Dedifferentiated amniotic fluid mesenchymal stem cell (primary cell): ENCODE data around the gene ST6GAL2.

Experiments used
- DNase-seq: peaks from one replicate; pipeline ENCODE4 v3.0.0-alpha.2; 2016; ENCODE audit errors: extremely low spot score

ST6GAL2 gene

DNA sequence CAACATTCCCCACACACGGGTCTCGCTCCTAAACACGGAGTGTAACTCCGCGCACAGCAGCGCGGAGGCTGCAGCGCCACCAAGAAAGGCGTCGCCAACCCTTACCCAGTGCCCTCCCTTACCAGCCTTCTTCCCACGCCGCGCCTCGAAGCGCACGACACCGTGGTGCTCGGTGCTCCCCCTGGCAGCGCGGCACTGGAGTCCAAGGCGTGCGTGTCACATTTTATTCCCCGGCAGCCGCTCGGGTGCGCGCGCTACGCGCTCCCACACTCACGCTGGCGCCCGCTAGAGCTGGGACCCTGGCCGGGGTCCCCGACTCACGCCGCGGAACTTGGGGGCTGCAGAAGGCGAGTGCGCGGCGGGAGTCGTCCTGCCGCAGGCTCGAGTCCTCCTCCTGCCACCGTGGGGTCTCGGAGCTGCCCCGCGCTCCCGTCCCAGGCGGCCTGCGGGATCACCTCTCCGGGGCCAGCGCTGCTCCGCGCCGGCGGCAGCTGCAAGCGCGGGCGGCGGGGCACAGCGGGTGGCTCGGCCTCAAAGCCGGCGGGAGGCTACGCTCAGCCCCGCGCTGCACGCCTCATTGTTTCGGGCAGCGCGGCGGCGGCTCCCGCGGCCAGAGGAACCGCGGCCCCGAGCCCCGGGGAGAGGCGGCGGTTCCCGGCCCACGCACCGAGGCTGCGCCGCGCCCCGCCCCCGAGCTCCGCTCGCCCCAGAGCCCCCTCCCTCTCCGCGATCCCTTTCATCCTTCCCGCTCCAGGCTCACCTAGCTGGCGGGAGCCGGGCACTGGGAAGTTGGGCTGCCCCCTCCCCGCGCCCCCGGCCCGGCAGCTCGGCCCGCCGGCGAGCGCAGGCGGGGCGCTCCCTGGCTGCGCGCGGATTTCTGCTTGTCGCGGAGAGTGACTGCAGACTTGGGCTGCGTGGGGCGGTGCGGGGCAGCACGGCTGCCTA lies at the start of gene ST6GAL2:
Gene ST6GAL2 (minus strand): TSS at position 197 of the 945 bp plus-strand sequence. CDS start 42,190 bp downstream, outside the sequence.
- DNase-seq: no peak

DNA sequence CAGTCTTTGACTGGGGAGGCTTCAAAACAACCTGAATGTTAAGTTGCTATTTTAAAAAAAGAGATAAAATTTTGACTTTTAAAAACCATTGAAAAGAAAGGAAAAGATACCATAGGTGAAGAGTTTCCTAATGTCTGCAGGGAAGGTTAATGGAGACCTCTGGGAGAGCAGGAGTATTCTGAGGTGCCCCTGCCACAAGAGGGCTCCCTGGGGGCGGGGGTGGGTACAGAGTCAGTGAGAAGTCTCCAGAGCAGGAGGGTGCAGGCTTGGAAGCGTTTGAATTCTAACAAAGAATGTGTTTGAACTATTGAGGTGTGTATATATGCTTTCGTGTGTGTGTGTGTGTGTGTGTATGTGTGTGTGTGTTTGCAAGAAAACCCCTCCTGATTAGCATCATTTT lies 46.7 kb upstream of the ST6GAL2 start:
- no peak for DNase-seq

GRCh38 chr2:106931717-106932335 lies 45.9 kb upstream of the ST6GAL2 start:
- no peak for DNase-seq

- DNase-seq: no peak
Observed at GRCh38 chr2:106921451-106921850, 35.5 kb upstream of the ST6GAL2 start.

DNA sequence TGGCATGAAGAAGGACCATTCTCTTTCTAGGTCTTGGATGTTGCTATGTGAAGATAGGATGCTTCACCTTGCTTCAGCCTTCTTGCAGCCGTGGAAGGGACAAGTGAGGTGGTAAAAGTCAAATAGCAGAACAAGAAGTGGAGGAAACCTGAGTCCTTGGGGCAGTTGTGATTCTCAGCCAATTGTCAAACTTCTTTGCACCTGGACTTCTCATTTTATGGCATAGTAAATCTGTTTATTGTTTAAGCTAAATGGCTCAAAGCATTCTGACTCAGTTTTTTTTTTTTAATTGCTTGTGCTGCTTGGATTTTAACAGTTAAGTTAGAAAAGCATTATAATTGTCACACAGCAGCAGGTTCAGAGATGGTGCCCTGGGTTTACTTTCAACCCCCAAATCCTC lies 33.0 kb upstream of the ST6GAL2 start:
- DNase-seq: no peak

GRCh38 chr2:106904242-106904641 lies 18.3 kb upstream of the ST6GAL2 start:
- no peak for DNase-seq

GRCh38 chr2:106899786-106900530 lies 14.0 kb upstream of the ST6GAL2 start:
- DNase-seq: no peak

DNA sequence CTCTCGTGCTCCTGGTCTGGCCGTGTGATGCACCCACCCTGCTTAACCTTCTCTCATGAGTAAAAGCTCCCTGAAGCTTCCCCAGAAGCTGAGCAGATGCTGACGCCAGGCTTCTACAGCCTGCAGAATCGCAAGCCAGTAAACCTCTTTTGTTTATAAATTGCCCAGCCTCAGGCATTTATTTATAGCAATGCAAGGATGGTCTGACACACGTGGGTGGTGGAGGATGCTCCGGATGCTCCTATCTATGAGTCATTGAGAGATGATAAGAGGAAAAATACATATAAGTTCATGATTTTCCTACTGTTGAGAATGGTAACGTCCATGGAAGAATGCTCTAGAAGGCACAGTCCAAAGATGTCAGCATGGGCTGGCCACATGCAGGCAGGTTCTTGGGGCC lies 8.6 kb upstream of the ST6GAL2 start:
- DNase-seq: no peak

GRCh38 chr2:106892048-106892447 lies 6.1 kb upstream of the ST6GAL2 start:
- DNase-seq: no peak

GRCh38 chr2:106890606-106891005 lies 4.6 kb upstream of the ST6GAL2 start:
- no peak for DNase-seq

DNA sequence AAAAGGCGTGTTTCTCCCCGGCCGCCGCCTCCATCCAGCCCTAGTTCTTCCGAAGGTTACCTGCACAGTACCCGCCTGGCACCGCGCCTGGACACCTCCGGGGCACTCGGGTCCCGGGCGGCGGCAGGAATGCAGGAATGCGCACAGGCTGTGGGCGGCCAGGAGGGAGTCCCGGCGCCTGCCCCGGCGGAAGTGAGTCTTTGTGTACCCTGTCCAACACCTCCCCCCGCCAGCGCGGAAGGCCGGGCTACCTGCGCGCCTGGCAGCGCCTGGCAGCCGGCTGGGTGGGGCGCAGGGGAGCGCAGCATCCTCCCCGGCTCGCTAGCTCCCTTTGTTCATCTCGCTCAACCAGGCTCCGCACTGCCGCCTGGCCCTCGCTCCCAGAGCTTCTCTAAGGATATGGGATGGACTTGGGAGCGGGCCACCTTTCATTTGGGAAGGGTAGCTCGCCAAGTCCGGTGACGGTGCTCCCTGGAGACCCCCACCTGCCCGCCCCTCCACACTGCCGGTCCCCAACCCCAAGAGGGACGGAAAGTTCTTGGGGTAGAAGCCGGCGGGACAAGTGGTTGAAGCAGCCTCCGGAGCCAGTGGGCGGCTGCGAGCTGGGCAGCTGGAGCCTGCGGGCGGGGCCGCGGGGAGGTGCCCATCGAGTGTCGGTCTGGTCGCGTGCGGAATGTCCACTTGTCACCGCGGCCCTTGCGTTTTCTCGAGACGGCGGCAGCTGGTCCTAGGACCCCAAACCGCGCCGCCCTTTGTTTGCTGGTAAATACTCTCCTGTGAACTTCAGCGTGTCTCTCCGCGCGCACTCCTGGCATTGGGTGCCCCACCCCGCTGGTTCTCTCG lies 1.2 kb upstream of the ST6GAL2 start:
- DNase-seq: no peak

DNA sequence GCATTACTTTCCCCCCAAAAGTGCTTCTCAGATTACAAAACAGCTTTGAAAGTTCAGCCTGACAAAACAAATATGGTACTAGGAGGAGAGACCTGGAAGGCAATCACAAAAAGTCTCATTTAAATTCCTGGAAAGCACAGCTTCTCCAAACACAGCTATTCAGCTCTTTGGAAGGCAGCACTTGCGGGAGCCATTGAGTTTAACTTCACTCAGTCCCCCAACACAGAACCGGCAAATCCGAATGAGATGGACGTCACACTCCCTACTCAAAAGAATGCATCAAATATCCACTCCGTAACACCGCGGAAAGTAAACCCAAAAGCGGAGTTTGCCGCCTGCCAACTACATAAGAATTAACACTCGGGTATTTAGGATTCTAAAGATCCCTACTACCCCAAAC lies 638 bp downstream of the ST6GAL2 start:
- DNase-seq: no peak

- no peak for DNase-seq
Observed at GRCh38 chr2:106882673-106883072, 3.3 kb downstream of the ST6GAL2 start.

GRCh38 chr2:106878206-106878605 lies 7.8 kb downstream of the ST6GAL2 start:
- no peak for DNase-seq

DNA sequence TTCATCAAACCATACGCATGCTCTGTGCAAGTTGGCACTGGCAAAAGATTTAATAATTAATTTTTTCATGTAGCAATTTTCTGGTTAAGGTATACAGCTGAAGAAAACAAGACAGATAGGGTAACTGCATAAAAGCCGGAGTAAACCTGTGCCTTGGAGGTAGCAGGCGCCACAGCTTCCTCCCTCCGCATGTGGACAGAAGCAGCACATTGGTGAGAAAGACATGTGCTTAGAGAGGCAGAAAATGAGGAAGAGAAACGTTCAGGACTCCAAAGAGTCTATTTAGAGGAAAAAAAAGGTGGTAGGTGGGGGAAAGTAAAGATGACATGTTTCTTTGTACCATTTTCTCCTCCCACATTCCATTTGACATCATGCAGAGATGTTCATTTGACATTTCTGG lies 9.3 kb downstream of the ST6GAL2 start:
- no peak for DNase-seq

GRCh38 chr2:106869512-106870275 lies 16.3 kb downstream of the ST6GAL2 start:
- no peak for DNase-seq

GRCh38 chr2:106868275-106868674 lies 17.7 kb downstream of the ST6GAL2 start:
- no peak for DNase-seq

DNA sequence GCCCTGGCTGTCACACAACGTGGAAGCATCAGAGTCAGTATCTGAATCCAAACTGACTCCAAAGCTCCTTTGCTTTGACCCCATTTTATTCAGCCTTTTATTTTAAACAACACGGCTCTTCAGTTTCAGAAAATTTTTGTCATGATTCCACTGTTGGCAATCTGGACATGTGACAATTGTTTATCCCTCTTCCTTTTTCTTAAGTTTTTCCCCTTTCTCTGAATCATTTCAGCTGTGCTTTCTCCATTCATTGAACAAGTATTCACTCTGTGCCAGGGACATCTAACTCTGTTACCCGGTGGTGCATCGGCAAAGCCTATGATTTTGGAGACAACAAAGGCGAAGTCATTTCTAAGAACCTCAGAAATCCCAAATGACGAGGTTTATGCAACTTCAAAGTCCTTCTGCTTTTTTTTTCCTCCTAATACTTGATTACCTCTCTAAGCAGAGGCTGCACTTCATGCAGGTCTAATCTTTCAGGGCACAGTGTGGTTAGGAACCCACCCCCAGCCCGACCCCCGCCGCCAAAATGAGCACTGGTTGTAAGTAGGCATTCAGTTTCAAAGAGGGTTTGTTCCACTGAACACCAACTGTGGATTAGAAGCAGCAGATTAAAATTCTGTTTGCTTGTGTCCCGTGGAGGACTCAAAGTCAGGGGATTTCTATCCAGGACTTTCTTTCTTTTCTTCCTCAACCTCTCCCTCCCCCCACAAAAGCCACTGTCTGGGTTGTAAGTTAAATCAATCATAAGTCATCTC lies 18.6 kb downstream of the ST6GAL2 start:
- DNase-seq: no peak

DNA sequence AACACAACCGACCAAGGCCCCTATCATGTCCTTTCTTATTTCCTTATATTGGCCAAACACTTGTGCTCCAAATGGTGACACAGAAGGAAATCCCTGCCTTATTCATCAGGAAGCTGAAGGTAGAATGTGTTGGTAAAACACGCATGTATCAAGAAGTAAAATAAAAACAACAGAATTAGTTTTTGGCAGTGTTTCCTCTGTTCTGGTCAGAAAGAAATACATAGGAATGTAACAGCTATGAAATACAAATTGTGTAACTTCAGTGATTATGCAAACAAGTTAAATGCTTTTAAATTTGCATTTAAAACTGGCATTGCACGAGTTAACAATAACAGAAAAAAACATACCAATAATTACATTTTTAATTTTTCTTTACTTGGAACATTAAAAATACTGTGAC lies 19.3 kb downstream of the ST6GAL2 start:
- no peak for DNase-seq

- no peak for DNase-seq
Observed at GRCh38 chr2:106864051-106864450, 21.9 kb downstream of the ST6GAL2 start.
